GM12864 (cell line): ENCODE measurements around the gene TBC1D22B.

Experiments
- DNase-seq: peaks from one replicate; pipeline ENCODE4 v3.0.0-alpha.2; 2011; ENCODE audit warnings: low read depth
- H3K4me3 ChIP-seq: 2 replicates; pipeline ENCODE4 v1.5.1; 2011; ENCODE audit warnings: mild to moderate bottlenecking, low read depth, low read length, control low read depth
- CTCF ChIP-seq: IDR thresholded peaks from 2 replicates; pipeline ENCODE4 v1.5.1; 2011; ENCODE audit warnings: low read depth, mild to moderate bottlenecking, moderate library complexity, low read length, control low read depth, inconsistent platforms; ENCODE audit errors: missing control alignments

The TBC1D22B gene

DNA sequence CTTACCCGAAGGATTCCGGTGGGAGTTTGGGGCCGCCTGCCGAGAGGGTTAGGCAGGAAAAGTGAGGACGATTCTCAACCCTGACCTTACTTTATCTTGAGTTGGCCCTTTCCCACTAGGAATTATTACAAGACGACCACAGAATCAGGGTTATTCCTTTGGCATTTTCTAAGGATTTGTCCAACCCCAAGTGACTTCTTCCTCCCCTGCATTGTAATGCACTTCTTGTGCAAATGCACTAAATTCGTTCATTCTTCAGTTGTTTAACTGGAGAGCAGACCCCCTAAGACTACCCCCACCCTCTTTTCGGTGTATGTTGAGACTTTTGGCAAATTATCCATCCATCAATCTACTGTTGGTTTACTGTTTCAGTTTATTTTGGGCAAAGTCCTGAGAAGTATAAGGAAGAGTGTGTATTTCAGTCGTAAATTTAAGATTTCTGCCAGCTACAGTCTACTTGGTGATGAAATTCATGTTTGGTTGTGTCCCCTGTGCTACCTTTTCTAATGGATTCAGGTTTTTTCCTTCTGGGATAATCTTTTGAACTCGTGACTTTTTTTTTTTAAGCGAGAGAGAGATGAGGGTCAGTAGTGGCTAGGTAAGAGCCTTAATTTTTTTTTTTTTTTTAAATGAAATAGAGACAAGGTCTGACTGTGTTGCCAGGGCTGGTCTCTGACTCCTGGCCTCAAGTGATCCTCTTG lies 983 bp downstream of the TBC1D22B start:
- peak overlapping the region; percentile 94 for H3K4me3 ChIP-seq
- TF ChIP-seq CTCF: no peak
- DNase-seq: no peak

GRCh38 chr6:37259191-37259590 lies 1.6 kb downstream of the TBC1D22B start:
- H3K4me3 ChIP-seq: peak overlapping the region; percentile 94
- TF ChIP-seq CTCF: no peak
- DNase-seq: no peak

DNA sequence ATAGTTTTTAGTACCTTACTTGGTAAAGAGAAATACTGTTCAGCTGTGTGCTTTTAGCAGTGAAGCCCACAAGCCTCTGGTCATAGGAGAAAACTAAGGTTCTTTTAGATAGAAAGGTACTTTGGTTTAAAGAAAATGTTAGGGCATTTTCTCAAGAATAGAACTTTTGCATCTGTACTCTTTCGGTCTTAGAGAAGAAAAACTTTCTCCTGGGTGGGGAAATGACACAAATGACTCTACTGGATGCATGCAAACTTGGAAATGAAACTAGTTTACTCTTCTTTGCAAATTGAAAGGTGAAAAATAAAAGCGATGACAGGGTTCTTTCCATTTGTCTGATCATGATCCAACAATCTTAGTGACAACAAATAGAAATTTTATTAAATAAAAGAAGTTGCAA lies 2.5 kb downstream of the TBC1D22B start:
- DNase-seq: no peak
- TF ChIP-seq CTCF: no peak
- H3K4me3 ChIP-seq: peak overlapping the region; percentile 17; the same call in 1 of the 2 replicates

GRCh38 chr6:37260444-37260843 lies 2.9 kb downstream of the TBC1D22B start:
- DNase-seq: no peak
- H3K4me3 ChIP-seq: no peak overlapping the region
- no peak for TF ChIP-seq CTCF

DNA sequence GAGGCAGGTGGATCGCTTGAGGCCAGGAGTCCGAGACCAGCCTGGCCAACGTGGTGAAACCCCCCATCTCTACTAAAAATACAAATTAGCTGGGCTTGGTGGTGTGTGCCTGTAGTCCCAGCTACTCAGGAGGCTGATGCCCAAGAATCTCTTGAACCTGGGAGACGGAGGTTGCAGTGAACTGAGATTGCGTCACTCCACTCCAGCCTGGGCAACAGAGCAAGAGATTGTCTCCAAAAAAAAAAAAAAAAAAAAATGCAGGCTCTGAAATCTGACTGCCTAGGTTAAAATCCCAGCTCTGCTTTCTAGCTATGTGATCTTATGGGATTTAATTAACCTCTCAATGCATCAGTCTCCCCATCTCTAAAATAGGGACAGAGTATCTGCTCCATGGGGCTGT lies 3.6 kb downstream of the TBC1D22B start:
- no peak for TF ChIP-seq CTCF
- no peak for DNase-seq
- no peak overlapping the region for H3K4me3 ChIP-seq

GRCh38 chr6:37262446-37263026 lies 5.0 kb downstream of the TBC1D22B start:
- DNase-seq: no peak
- no peak overlapping the region for H3K4me3 ChIP-seq
- no peak for TF ChIP-seq CTCF

GRCh38 chr6:37265001-37265400 lies 7.4 kb downstream of the TBC1D22B start:
- TF ChIP-seq CTCF: no peak
- H3K4me3 ChIP-seq: no peak overlapping the region
- DNase-seq: no peak
